NOMO-1 (cell line): Measurements from ENCODE around the gene RNGTT.
"Not testable (repeated sequence)": the region's sequence is repeated elsewhere in the genome, so short reads cannot be mapped to it uniquely, and the experiment has no call there.

Source experiments
- DNase-seq, 2 experiments: peaks; one replicate each; lab custom pipeline; 2025; ENCODE audit not compliant: unreplicated experiment in 2 of 2; lab: John Stamatoyannopoulos, UW

RNGTT gene

GRCh38 chr6:88914895-88915598 lies 48.4 kb downstream of the RNGTT start:
- DNase-seq, result no peak

- no peak for DNase-seq
These were observed 49.2 kb downstream of the RNGTT start for GRCh38 chr6:88914180-88914579.

- DNase-seq, result no peak
These were observed 49.9 kb downstream of the RNGTT start for GRCh38 chr6:88913471-88913870.

- no peak for DNase-seq
These were observed 52.3 kb downstream of the RNGTT start for GRCh38 chr6:88910922-88911778.

- no peak for DNase-seq
These were observed 54.5 kb downstream of the RNGTT start for GRCh38 chr6:88908598-88909548.

GRCh38 chr6:88907148-88907547 lies 56.3 kb downstream of the RNGTT start:
- not testable (repeated sequence) for DNase-seq

- DNase-seq, result no peak
These were observed 63.7 kb downstream of the RNGTT start for GRCh38 chr6:88899569-88900316.

GRCh38 chr6:88895911-88896310 lies 67.5 kb downstream of the RNGTT start:
- no peak for DNase-seq

GRCh38 chr6:88890860-88891845 lies 72.3 kb downstream of the RNGTT start:
- DNase-seq, result no peak

GRCh38 chr6:88890394-88890793 lies 73.0 kb downstream of the RNGTT start:
- DNase-seq, result no peak

GRCh38 chr6:88884361-88884760 lies 79.1 kb downstream of the RNGTT start:
- no peak for DNase-seq

- DNase-seq, result no peak
These were observed 80.9 kb downstream of the RNGTT start for GRCh38 chr6:88882536-88882935.

GRCh38 chr6:88881451-88881850 lies 82.0 kb downstream of the RNGTT start:
- DNase-seq, result no peak

GRCh38 chr6:88880021-88880420 lies 83.4 kb downstream of the RNGTT start:
- DNase-seq, result no peak

- DNase-seq, result no peak
These were observed 85.5 kb downstream of the RNGTT start for GRCh38 chr6:88877893-88878292.

GRCh38 chr6:88872962-88873361 lies 90.5 kb downstream of the RNGTT start:
- DNase-seq, result no peak

- DNase-seq, result no peak
These were observed 91.9 kb downstream of the RNGTT start for GRCh38 chr6:88871498-88871897.

GRCh38 chr6:88870717-88871330 lies 92.6 kb downstream of the RNGTT start:
- peak in 1 of 2 experiments; percentile 40 for DNase-seq
